NCI-H1694 (cell line): ENCODE results near the gene CAPS.

Experiments used
- DNase-seq: peaks from one replicate; lab custom pipeline; 2025; lab: John Stamatoyannopoulos, UW

Gene CAPS

DNA sequence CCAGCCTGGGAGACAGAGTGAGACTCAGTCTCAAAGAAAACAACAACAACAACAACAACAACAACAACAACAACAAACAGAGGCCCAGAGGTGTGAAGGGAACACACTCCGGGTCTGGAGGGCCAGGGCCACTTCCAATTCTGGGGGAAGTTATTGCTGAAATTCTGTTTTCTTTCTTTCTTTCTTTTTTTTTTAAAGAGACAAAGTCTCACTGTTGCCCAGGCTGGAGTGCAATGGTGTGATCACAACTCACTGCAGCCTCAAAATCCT is 3.5 kb upstream of the CAPS start:
- DNase-seq = no peak

DNA sequence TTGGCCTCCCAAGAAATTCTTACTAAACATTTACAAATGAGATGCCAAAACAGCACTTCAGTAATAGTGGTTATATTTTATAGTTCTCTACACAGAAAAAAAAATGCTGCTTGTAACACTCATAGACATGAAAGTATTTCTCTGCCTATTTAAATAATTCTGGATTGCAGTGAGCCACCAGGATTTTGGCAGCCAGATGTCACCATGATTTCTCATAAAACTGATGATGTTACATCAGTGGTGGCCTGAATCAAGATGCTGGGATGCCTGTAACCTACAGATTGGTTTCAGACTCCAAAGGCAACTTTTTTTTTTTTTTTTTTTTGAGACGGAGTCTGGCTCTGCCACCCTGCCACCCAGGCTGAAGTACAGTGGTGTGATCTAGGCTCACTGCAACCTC is 2.7 kb upstream of the CAPS start:
- no peak for DNase-seq

DNA sequence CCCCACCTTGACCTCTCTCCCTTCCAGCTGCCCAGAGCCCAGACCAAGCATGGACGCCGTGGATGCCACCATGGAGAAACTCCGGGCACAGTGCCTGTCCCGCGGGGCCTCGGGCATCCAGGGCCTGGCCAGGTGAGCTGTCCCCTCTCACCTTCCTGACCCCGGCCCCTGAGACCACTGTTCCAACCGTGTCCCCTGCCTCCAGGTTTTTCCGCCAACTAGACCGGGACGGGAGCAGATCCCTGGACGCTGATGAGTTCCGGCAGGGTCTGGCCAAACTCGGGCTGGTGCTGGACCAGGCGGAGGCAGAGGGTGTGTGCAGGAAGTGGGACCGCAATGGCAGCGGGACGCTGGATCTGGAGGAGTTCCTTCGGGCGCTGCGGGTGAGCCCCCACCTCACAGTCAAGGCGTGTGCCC is 312 bp downstream of the CAPS start:
- no peak for DNase-seq

DNA sequence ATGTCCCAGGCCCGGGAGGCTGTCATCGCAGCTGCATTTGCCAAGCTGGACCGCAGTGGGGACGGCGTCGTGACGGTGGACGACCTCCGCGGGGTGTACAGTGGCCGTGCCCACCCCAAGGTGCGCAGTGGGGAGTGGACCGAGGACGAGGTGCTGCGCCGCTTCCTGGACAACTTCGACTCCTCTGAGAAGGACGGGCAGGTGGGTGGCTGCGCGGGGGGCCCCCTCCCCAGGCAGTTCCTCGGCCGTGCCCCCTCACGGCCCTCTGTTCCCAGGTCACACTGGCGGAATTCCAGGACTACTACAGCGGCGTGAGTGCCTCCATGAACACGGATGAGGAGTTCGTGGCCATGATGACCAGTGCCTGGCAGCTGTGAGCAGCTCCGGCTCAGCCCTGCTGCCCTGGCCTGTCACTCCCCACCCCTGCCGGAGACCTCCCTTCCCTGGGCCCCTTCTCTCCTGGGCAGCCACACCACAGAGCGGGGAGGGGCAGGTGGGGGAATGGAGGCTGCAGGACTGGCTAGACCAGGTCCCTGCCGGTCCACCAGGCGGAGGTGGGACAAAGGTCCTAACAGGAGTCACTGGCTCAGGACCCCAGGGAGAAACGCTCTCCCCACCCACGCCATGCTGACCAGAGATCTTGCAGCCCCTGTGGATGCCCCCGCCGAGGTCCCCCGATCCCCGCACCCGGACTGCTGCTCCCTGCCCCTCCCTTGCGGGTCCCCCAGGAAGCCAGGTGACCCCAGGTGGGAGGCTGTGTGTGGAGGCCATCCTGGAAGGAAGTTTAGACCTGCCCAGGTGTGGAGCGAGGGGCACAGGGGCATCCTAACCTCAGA is 1.1 kb downstream of the CAPS start:
- no peak for DNase-seq

DNA sequence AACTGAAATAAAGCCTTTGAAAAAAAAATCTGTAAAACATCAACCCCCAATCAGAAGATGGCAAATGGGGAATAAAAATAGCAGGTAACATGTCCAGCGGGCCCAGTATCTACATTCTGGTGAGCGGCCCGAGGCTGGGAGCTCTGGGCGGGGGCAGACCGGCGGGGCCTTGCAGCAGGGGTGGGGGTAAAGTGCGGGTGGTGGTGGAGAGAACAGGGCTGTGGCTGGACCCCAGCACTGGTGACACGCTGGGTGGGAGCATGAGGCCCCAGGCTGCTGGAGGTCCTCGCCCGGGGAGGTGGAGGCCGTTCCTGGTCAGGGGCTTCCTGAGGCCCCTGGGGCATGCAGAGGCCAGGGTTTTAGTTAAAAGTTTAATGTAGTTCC is 1.7 kb downstream of the CAPS start:
- DNase-seq = no peak

DNA sequence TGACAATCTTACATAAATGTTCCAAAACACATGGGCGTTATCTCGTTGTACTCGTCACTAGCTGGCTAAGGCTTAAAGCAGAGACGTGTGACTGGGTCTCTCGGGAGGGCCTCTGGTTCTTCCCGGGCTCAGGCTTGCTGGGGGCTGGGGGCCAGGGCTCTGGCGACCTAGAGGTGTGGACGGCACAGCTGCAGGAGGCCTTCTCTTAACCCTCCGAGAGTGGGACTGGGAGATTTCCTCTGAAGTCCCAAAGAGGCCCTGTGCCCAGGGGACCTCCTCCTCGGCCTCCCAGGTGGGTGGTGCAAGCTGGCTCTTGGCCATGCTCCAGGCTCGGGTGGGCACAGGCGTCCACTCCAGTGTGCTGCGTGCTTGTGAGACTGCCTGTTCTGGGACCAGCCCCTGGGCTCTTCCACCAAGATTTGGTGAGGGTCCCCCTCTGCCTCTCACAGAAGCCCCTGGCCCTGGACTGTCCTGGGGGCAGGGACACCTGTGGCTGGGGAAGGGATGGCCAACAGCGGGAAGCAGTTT is 2.2 kb downstream of the CAPS start:
- no peak for DNase-seq

DNA sequence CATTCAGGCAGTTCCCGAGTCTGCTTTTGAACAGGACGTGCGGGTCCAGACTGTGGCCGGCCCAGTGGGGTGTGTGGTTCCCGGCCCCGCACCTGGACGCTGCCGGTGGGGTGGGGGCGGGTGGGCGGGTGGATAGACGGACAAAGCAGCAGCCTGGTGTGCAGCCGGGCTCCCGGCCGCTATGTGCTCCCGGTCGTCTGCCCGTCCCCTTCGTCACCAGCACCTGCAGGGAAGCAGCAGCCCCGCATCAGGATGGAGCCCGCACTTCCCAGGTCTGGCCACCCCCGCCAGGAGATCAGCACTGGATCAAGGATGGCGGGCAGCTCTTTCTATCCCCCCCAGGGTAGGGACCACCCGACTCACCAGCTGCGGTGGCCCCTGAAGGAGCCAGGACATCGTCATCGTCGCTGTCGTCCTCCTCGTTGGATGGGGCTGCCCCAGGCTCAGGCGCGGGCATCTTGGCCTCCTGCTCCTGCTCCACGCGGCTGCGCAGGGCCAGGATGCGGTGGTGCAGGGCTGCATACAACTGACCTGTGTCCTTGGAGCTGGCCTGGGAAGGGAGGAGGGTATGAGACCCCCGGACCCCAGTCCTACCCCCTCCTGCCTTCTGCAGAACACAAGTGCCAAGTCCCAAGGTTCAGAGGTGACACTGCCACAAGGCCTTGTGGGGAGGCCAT is 3.5 kb downstream of the CAPS start:
- DNase-seq = no peak

DNA sequence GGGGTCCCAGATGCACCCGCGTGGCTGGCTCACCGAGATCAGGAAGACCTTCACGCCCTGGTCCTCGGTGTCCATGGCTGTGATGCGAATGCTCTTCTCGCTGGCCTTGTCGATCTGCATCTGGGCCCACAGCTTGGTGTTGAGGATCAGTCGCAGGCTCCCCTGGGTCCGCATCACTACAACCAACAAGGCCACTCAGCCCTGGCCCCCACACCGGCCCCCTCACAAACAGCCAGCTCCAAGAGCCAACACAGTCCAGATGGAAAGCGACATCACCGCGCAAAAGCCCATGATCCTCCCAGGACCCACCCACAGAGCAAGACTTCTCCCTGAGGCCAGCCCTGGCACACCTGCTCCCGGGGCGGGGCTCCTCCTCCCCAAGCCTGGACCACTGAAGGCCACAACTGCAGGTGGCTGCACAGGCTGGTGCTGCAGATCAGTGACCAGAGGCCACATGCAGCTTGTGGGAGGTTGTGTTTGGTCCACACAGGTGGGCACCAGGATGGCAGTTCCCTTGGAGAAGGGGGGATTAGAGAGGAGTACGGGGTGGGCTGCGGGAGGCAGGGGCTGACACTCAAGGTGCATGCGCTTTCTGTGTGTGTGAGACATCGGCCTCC is 4.5 kb downstream of the CAPS start:
- no peak for DNase-seq

DNA sequence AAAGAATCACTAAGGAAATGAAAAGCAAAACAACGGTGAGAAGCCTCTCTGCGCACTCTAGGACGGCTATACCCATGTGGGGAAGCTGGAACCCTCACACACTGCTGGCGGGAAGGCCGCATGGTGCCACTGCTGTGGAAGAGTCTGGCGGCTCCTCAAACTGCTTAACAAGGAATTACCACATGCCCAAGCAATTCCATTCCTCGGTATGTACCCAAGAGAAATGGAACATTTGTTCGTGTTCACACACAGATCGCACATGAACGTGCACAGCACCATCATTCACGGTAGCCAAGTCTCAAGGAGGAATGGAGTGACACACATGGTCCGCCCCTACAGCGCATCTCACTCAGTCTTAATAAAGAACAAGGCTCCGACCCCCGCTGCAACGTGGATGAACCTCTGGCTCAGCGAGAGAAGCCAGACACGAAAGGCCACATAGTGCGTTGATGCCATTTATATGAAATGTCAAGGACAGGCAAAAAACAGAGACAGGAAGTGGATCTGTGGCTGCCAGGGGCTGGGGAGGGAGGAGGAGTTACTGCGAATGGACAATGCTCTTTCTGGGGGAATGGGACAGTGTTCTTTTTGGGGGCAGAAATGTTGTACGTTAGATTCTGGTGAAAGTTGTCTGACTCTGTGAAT is 7.6 kb downstream of the CAPS start:
- no peak for DNase-seq

DNA sequence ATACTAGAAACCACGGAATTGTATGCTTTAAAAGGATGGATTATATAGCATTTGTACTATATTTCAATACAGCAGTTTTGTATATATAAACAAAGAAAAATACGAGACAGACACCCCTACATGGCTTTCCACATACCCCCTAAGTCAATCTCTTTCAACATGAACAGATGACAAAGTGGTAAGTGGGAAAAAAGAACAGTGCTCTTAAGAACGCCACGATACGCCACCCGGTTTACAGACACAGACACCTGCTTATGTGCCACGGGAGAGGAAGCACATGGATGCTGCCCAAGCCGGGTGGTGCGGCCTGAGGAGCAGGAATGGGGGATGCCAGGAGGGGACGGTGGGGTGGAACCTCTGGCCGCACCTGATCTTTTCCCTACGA is 8.1 kb downstream of the CAPS start:
- DNase-seq = no peak

DNA sequence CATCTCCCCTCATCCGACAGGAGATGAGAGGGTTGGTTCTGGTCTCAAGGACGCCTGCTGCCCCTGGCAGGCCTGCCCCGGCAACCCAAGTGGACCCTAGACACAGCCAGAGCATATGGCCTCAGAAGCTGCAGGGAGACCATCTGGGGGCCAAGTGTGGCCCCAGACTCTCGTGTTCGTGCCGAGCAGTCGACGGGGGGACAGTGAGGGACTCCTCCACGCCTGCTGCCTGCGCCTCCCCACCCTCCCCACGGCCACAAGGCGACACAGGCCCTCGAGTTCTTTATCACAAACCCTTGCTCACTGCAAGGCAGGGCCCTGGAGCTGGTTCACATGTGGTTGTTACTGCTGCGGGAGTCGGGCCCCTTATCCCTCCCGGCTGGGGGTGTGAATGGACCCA is 9.3 kb downstream of the CAPS start:
- DNase-seq = no peak

DNA sequence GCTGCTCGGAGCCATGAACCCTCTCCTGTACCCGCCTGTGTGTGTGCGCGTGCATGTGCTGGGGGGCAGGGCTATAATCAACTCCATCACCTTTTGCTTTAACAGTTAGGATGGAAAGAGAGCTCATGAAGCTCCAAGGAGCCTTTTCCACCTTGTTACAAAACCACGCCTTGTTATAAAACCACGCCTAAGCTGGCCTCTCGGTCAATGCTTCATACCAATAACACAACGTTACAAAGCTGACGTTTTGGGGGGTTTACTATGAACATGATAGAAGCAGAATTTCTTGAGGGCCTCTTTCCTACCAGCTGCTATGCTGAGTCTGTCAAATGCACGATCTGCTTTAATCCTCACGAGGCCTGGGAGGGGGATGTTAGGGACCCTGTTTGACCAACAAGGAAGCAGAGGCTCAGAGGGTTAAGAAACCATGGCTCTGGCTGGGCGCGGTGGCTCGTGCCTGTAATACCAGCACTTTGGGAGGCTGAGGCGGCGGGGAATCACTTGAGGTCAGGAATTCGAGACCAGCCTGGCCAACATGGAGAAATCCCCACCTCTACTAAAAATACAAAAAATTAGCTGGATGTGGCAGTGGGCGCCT is 11.9 kb downstream of the CAPS start:
- no peak for DNase-seq

DNA sequence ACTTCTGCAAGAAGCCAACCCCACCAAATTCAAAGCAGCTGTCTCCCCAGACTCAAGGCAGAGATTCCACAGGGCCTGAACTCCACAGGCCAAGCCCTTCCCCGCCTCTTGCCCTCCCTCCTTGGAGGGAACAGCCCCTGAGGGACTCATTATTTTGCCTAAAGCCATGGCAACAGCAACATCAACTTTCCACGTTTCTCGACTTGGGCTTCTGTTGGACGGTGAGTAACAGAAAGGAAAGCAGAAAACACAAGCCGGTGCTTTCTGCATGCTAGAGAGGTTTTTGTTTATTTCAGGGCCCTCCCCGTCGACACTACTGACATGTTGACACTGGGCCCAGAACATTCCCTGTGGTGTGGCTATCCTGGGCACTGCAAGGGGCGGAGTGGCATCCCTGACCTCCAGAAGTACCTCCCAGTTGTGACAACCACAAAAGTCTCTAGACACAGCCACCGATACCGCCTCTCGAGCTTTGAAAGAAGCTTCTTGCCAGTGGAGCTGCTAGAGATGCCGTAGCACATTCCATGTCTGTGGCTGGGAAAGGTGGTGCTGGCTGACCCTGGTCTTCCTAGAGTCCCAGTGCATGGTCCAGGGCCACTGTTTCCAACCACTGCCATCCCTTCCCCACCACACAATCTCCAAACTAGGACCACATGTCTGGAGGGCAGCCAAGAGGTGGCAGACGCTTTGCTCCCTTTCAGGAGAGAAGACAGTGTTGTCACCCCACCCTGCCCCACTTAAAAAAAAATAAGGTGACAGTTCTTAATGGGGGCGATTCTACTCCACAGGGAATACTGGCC is 12.8 kb downstream of the CAPS start:
- no peak for DNase-seq

DNA sequence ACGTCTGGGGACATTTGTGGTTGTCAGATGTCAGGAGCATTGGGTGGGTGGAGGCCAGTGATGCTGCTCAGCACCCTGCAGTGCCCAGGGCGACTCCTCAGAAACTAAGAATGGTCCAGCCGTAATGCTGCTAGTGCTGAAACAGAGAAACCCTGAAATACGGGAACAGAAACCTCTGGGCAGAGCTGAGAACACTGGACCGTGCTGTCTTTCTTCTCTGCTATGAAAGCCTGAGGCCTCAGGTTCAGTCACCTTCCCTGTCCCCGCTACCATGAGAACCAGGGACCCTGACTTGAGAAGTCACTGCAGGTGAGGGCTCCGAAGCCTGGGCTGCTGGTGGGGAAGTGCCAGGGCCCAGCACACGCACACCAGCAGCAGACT is 13.4 kb downstream of the CAPS start:
- no peak for DNase-seq

DNA sequence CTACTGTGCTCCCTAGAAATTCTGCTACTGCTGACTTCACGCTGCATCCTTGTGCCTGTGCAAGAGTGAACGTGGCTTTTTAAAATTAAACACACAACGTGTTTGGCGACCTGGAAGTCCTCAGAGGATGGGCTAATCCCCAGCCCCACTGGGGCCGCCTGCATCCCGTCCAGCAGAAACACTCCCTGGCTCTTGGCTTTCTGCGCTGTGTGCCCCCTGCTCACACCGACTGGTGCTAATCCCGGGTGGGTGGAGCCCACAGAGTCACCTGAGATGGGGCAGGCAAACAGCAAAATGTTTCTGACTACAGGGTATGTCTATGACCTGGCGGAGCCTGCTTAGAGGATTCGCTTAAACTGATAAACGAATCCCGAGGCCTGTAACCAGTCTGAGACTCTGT is 15.1 kb downstream of the CAPS start:
- DNase-seq = no peak

DNA sequence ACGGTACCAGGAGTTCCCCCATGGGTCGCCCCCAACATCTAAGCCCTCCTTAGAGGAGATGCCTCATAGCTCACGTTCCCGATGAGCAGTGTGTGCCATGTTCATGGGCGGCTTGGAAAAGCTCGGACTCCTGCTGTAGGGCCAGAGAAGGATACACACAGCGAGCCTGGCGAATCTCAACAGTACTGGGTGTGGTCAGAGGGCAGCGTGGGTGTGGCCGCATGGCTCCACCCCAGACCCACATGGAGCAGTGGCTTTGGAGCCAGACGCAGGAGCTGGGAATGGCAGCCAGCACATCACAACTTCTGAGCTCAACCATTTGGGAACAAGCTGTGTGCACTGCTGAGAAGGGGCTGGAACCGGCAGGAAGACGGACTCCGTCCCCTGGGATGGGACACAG is 15.6 kb downstream of the CAPS start:
- DNase-seq = no peak

DNA sequence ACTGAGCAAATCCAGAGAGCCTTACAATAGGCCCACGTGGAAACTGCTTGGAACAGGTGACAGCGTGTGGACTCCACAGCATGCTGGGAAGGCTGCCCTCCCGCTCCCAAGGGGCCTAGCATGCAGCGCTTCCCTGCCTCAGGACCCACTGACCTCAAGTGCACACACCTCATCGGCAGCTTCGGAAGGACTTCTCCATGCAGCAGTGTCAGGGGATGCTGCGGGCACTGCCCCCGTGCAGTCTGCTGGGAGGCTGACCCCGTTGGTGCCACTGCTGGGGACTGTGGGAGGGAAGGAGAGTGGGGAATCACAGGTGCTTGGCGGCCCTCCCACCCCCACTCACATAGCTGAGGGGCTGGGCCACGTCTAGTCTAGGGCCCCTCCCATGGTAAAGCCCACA is 17.2 kb downstream of the CAPS start:
- DNase-seq = no peak

DNA sequence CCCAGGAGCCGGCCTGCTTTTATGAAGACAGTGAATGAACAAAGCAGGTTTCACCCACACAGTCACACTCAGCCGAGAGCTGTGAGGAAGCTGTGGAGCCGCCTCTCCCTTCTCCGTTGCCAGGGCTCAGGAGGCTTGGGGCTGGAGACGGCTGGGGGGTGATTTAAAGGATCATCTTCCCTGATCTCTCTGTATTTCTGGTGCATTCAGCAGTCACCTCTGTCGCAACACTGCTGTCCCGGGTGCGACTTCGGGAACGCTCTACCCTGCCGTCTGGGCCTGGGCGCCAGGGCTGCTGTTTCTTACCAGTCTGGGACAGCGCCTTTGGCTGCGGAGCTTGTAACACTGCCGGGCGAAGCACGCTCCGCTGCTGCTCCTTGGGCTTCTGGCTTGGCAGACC is 18.1 kb downstream of the CAPS start:
- DNase-seq = no peak

DNA sequence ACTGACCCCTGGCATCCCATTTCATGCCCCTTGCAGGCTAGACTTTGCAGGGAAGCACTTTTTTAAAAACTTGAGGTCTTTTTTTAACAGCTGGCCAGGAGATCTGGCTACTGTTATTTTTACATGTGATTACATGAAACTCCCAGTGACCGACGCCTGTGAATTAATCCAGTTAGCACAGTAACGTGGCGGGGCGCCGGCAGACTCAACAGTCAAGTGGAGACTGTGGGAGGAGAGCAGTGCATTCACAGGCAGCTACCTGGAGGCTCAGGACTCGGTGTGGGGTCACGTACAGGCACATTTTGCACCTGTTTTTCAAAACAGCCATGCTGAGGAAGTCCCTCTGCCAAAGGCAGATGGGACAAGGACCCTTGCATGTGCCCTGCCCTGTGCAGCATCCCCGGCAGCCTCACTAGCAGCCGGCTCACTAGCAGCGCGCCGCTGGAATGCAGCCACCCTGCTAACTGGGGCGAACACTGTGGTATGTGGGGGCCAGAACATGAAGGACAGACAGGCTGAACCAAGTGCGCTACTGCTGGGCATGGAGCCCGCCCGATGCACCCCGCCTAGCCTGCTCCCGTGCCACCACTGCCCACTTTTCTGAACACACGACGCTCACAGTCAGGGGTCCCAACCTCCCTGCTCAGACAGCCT is 18.7 kb downstream of the CAPS start:
- DNase-seq = no peak

DNA sequence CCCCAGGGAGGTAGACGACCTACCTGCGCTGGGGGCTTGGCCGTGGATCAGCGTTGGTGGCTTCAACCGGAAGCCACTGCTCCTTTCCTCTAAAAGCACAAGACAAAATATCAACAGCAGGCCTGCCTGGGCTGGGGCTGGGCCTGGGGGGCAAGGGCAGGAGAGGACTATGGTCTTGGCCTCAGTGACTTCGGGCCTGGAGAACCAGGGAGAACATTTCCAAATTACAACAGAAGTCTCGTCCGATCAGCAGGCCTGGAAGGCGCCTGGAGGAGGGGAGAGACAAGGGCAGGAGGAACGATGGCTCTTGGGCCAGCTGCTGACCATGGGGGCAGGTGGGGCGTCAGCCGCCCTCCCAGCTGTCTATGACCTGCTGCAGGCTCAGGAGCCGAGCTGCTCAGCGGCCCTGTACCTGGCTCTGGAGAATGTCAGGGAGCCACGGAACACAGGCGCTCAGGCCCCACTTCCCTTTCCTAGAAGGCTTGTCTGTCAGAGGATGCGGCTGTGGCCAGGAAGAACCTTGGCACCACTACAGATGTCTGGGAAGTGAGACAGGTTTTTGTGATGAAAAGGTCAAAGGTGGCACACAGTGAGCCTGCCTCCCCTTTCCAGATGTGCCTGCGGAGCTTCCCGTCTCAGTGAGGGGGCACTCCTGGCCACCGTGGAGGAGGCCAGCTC is 19.5 kb downstream of the CAPS start:
- DNase-seq = no peak

DNA sequence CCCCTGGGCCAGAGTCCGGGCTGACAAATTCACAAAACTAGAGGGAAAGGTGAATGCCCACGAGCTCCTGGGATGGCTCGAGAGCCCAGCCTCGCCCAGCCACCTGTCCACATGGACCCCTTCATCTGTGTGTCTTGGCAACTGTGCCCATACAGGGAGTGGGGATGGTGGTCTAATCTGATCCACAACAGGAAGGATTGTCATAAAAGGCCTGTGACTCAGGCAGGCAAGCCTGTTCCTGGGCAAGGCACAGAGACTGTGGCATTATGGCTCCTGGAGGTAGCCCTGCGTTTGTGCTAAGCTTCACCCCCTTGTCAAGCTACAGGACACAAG is 20.0 kb downstream of the CAPS start:
- no peak for DNase-seq
